GM10248 (cell line): ENCODE results near the gene MFSD6.

ENCODE experiments used
- CTCF ChIA-PET: fragments of 300-600 bp; sonication (Branson Sonifier 250); formaldehyde crosslinking; extraction: SDS; loops from one replicate; lab custom pipeline; 2021; ENCODE audit warnings: antibody characterized with exemption; lab: Yijun Ruan, JAX
- POLR2A ChIA-PET: fragments of 350-650 bp; sonication (Branson Sonifier 250); formaldehyde crosslinking; extraction: SDS; loops from one replicate; lab custom pipeline; 2020; ENCODE audit warnings: antibody characterized with exemption; lab: Yijun Ruan, JAX
- DNase-seq: peaks from one replicate; pipeline ENCODE4 v3.0.0; 2012; ENCODE audit errors: extremely low spot score
- CTCF ChIP-seq: IDR thresholded peaks from 2 replicates; pipeline ENCODE4 v1.5.1; 2012; ENCODE audit warnings: mild to moderate bottlenecking, low read depth; ENCODE audit errors: extremely low read depth, missing control alignments, control extremely low read depth

MFSD6 gene

GRCh38 chr2:190511104-190511503 lies 102.9 kb downstream of the MFSD6 start:
- CTCF ChIA-PET = interaction anchor here (0.6 to 4.2 kb wide), 4 partner anchors 17 to 128 kb away, joined by 3 to 22 read pairs (median 4); no protein-coding TSS in a partner anchor
- TF ChIP-seq CTCF = peak; percentile 31
- no peak for DNase-seq
- POLR2A ChIA-PET = no interaction called here

GRCh38 chr2:190512539-190513095 lies 104.5 kb downstream of the MFSD6 start:
- ChIA-PET CTCF (interaction anchor here (1.0 to 4.2 kb wide), 2 partner anchors 10 to 129 kb away, joined by 3 to 22 read pairs; no protein-coding TSS in a partner anchor), POLR2A (no interaction called here)
- DNase-seq = no peak
- TF ChIP-seq CTCF = no peak

- no peak for DNase-seq
- POLR2A ChIA-PET = no interaction called here
- no peak for TF ChIP-seq CTCF
- CTCF ChIA-PET = interaction anchor here (1.2 to 4.2 kb wide), 4 partner anchors 16 to 170 kb away, joined by 3 to 22 read pairs (median 4); partner anchors contain the start of gene INPP1
These were observed 105.7 kb downstream of the MFSD6 start for GRCh38 chr2:190513877-190514276.

GRCh38 chr2:190514676-190515075 lies 106.5 kb downstream of the MFSD6 start:
- ChIA-PET CTCF (interaction anchor here (1.2 to 4.2 kb wide), 7 partner anchors 9 to 171 kb away, joined by 3 to 22 read pairs (median 4); partner anchors contain the start of gene INPP1), POLR2A (no interaction called here)
- no peak for DNase-seq
- no peak for TF ChIP-seq CTCF

- no peak for DNase-seq
- ChIA-PET POLR2A (no interaction called here), CTCF (interaction anchor here (1.2 to 2.7 kb wide), 4 partner anchors 8 to 65 kb away, joined by 3 to 6 read pairs (median 5); no protein-coding TSS in a partner anchor)
- TF ChIP-seq CTCF = no peak
These were observed 107.5 kb downstream of the MFSD6 start for GRCh38 chr2:190515687-190516086.

- POLR2A ChIA-PET = no interaction called here
- CTCF ChIA-PET = interaction anchor here (1.4 to 1.7 kb wide), 3 partner anchors 8 to 15 kb away, joined by 4 read pairs; no protein-coding TSS in a partner anchor
These were observed 109.3 kb downstream of the MFSD6 start for GRCh38 chr2:190517468-190517867.

More at GRCh38 chr2:190517468-190517867, 109.3 kb downstream of the MFSD6 start:
- no peak for TF ChIP-seq CTCF
- no peak for DNase-seq
